GM23248 (cell line): ENCODE data around the gene ADGRF4.

Source experiments
- EZH2 ChIP-seq: fragments of 200-600 bp; sonication (generic); IDR thresholded peaks from 2 replicates; pipeline ENCODE4 v1.6.1; 2018; ENCODE audit warnings: antibody characterized with exemption, mild to moderate bottlenecking; ENCODE audit not compliant: insufficient read depth, poor library complexity, severe bottlenecking
- EZH2phosphoT487 ChIP-seq: fragments of 200-600 bp; sonication (generic); IDR thresholded peaks from 2 replicates; pipeline ENCODE4 v1.6.1; 2018; ENCODE audit warnings: antibody characterized with exemption, moderate library complexity, mild to moderate bottlenecking, low read depth; ENCODE audit not compliant: insufficient read depth

- TF ChIP-seq EZH2 (no peak), EZH2phosphoT487 (no peak)
These were observed 25.6 kb upstream of the ADGRF4 start for GRCh38 chr6:47672816-47673215.
